ENCODE data around the gene RETREG1. TPM values are rescaled to one million over a fixed set of nuclear protein-coding genes. Genes with fewer than 3 reads are reported as not detected.
"Not testable (repeated sequence)": the region's sequence is repeated elsewhere in the genome, so short reads cannot be mapped to it uniquely, and the experiment has no call there.

RETREG1 gene
- total RNA-seq, 1 donor from 2014 or later, result 11.6 TPM

DNA sequence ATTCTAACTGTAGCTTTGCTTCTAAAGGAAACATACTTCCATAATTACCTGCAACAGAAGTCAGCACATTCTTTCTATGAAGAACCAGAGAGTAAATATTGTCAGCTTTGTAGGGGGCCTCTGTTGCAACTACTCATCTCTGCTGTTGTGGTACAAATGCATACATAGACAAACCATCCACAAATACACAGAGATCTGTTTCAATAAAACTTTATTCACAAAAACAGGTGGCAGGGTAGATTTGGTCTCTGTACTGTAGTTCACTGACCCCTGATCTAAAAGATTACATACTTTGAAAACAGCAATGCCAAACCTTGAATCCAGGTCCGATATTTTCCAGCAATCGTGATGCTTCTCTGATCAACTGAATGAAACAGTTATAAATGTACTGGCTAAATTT lies 44.9 kb upstream of the RETREG1 start:
- H3K4me1 Mint-ChIP-seq (ENCODE audit: unreplicated experiment), result peaks cover 4% of the 10 kb centered on the region
- TF ChIP-seq, protein P1, sequence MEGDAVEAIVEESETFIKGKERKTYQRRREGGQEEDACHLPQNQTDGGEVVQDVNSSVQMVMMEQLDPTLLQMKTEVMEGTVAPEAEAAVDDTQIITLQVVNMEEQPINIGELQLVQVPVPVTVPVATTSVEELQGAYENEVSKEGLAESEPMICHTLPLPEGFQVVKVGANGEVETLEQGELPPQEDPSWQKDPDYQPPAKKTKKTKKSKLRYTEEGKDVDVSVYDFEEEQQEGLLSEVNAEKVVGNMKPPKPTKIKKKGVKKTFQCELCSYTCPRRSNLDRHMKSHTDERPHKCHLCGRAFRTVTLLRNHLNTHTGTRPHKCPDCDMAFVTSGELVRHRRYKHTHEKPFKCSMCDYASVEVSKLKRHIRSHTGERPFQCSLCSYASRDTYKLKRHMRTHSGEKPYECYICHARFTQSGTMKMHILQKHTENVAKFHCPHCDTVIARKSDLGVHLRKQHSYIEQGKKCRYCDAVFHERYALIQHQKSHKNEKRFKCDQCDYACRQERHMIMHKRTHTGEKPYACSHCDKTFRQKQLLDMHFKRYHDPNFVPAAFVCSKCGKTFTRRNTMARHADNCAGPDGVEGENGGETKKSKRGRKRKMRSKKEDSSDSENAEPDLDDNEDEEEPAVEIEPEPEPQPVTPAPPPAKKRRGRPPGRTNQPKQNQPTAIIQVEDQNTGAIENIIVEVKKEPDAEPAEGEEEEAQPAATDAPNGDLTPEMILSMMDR (conservative IDR thresholded peaks at IDR 0.05), result no peak
- no peaks in the 10 kb centered on the region for H3K36me3 Mint-ChIP-seq
- H3K4me3 Mint-ChIP-seq, result no peak overlapping the region
- DNase-seq (ENCODE audit: extremely low spot score, unreplicated experiment), result no peak
- H3K27ac Mint-ChIP-seq, result no peak overlapping the region
- no peaks in the 10 kb centered on the region for H3K9me3 Mint-ChIP-seq
- peaks cover 2% of the 10 kb centered on the region for H3K27me3 Mint-ChIP-seq

DNA sequence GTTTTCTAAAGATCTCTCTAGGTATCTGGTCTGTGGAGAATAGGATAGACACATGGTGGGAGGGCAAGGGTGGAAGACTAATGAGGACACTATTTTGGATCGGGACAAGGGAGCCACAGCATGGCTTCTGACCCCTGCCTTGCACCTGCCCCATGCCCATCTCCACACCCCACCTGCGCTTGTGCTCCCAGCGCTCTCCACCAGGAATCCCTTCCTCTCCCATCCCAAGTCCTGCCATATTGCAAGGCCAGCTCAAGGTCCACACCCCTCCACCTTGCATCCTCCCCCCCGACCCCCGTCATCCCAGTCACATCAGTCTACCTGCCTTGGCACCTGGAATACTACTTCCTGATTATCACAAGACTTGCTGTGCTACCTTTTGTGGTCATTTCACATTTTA lies 44.2 kb upstream of the RETREG1 start:
- Mint-ChIP-seq H3K27me3 (peaks cover 2% of the 10 kb centered on the region), H3K36me3 (no peaks in the 10 kb centered on the region), H3K9me3 (no peaks in the 10 kb centered on the region), H3K4me1 (ENCODE audit: unreplicated experiment) (peaks cover 4% of the 10 kb centered on the region), H3K27ac (no peak overlapping the region), H3K4me3 (no peak overlapping the region)
- TF ChIP-seq, protein P1 (conservative IDR thresholded peaks at IDR 0.05), result no peak
- DNase-seq (ENCODE audit: extremely low spot score, unreplicated experiment), result no peak

DNA sequence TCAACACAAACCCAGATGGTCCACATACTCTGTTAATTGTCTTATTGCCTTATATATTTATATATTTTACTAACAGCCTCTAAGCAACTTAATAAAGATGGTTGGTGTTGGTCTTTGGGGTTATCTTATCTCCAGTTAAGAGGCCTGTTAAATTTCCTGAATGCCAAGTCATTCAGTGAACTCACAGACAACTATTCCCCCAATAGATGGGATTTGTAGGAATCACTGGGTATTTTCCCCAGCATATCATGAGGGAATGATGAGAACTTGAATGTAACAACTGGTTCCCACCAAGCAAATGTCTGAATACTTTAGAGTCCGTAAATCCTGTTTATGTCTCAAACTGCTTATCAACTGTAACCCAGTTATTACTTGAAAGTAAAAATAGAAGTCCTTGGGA lies 42.7 kb upstream of the RETREG1 start:
- peaks cover 2% of the 10 kb centered on the region for H3K27me3 Mint-ChIP-seq
- H3K27ac Mint-ChIP-seq, result no peak overlapping the region
- TF ChIP-seq, protein P1 (conservative IDR thresholded peaks at IDR 0.05), result no peak
- DNase-seq (ENCODE audit: extremely low spot score, unreplicated experiment), result no peak
- peaks cover 4% of the 10 kb centered on the region for H3K4me1 Mint-ChIP-seq (ENCODE audit: unreplicated experiment)
- H3K4me3 Mint-ChIP-seq, result no peak overlapping the region
- H3K9me3 Mint-ChIP-seq, result no peaks in the 10 kb centered on the region
- H3K36me3 Mint-ChIP-seq, result no peaks in the 10 kb centered on the region

DNA sequence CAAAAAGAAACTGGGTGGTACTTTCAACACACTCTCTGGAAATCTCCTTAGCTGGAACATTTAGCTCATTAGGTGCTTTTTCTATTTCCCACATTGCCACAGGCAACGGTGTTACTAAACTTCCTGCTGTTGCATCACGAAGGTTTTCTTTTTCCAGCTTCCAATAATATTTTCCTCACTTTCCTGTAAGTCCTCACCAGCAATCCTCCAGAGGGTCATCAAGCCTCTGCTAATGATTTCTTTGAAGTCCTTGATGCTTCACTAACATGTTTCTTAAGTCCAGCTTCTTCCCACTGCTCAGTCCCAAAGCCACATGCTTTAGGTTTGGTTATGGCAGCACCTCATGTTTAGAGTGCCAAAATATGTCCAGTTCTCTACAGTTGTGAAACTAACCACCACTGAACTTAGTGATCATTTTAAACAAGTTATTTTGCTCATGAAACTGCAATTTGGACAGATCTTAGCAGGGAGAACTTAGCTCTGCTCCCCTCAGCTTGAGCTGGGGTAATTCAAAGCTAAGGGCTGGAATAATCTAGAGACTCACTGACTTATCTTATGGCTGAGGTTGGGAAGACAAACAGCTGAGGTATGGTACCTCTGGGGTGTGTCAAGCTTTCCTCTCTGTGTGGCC lies 39.9 kb upstream of the RETREG1 start:
- no peak overlapping the region for H3K27ac Mint-ChIP-seq
- no peaks in the 10 kb centered on the region for H3K36me3 Mint-ChIP-seq
- no peak overlapping the region for H3K4me3 Mint-ChIP-seq
- DNase-seq (ENCODE audit: extremely low spot score, unreplicated experiment), result no peak
- no peaks in the 10 kb centered on the region for H3K9me3 Mint-ChIP-seq
- peaks cover 4% of the 10 kb centered on the region for H3K4me1 Mint-ChIP-seq (ENCODE audit: unreplicated experiment)
- TF ChIP-seq, protein P1 (conservative IDR thresholded peaks at IDR 0.05), result no peak
- peaks cover 2% of the 10 kb centered on the region for H3K27me3 Mint-ChIP-seq

DNA sequence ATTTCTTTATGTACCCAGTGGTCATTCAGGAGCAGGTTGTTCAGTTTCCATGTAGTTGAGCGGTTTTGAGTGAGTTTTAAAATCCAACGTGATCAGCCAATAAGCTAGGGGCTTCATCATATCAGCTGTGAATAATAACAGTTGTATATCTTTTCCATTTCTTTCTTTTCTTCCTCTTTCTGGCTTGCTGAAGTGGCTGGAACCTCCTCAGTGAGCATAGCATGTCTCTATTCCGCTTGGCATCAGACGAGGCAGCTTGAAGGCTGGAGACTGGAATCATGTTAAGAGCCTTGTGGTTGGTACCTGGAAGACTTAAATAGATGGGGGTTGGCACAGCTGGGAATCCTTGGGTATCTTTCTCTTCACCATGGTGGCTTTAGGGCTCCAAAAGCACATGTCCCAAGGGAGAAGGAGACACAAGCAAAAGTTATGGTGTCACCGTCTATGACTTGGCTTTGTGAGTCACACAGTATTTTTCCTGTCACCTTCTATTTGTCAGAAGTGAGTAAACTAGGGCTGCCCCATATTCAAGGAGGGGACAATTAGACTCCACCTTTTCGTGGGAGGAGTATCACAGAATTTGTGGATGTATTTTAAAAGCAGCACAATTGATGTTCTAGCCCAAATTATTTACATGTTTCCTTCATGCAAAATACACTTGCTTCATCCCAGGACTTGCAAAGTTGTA lies 38.0 kb upstream of the RETREG1 start:
- DNase-seq (ENCODE audit: extremely low spot score, unreplicated experiment), result no peak
- Mint-ChIP-seq H3K4me1 (ENCODE audit: unreplicated experiment) (no peaks in the 10 kb centered on the region), H3K27ac (no peak overlapping the region), H3K36me3 (no peaks in the 10 kb centered on the region), H3K9me3 (no peaks in the 10 kb centered on the region), H3K27me3 (peaks cover 2% of the 10 kb centered on the region), H3K4me3 (no peak overlapping the region)
- TF ChIP-seq, protein P1 (conservative IDR thresholded peaks at IDR 0.05), result no peak

DNA sequence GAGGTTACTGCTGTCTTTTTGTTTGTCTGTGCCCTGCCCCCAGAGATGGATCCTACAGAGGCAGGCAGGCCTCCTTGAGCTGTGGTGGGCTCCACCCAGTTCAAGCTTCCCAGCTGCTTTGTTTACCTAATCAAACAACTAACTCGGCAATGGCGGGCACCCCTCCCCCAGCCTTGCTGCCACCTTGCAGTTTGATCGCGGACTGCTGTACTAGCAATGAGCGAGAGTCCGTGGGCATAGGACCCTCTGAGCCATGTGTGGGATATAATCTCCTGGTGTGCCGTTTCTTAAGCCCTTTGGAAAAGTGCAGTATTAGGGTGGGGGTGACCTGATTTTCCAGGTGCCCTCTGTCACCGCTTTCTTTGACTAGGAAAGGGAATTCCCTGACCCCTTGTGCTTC lies 31.9 kb upstream of the RETREG1 start:
- not testable (repeated sequence) for DNase-seq (ENCODE audit: extremely low spot score, unreplicated experiment); H3K9me3 Mint-ChIP-seq; H3K27ac Mint-ChIP-seq; H3K4me3 Mint-ChIP-seq; H3K27me3 Mint-ChIP-seq; H3K36me3 Mint-ChIP-seq; H3K4me1 Mint-ChIP-seq (ENCODE audit: unreplicated experiment)
